ENCODE measurements around the gene CEP295NL.
A peak's percentile ranks its signal among the peaks of the same experiment; 100 is the strongest.
"Not testable (repeated sequence)": the region's sequence is repeated elsewhere in the genome, so short reads cannot be mapped to it uniquely, and the experiment has no call there.

CEP295NL gene

DNA sequence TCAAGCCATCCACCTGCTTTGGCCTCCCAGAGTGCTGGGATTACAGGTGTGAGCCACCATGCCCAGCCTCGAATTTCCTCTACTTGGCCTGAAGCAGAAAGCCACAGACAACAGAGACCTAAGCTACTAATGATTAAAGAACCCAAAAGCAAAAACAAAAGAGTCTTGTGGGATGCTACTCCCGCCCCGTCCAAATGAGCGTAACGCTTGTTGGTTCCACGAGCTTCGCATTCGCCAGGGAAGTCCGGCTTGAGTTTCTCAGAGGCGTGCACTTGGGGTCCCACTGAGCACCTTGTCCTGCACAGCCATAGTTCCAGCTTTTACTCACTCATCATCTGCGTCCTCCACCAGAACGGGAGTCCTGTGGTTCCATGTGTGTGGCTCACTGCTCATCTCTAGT is 16.0 kb downstream of the CEP295NL start:
- no peak for DNase-seq (ENCODE audit: low spot score)

- DNase-seq (ENCODE audit: low spot score): no peak
These were observed 17.0 kb downstream of the CEP295NL start for GRCh38 chr17:78885956-78886355.

- no peak for DNase-seq (ENCODE audit: low spot score)
These were observed 17.9 kb downstream of the CEP295NL start for GRCh38 chr17:78884876-78885667.

- DNase-seq (ENCODE audit: low spot score): no peak
These were observed 18.7 kb downstream of the CEP295NL start for GRCh38 chr17:78884148-78884825.

DNA sequence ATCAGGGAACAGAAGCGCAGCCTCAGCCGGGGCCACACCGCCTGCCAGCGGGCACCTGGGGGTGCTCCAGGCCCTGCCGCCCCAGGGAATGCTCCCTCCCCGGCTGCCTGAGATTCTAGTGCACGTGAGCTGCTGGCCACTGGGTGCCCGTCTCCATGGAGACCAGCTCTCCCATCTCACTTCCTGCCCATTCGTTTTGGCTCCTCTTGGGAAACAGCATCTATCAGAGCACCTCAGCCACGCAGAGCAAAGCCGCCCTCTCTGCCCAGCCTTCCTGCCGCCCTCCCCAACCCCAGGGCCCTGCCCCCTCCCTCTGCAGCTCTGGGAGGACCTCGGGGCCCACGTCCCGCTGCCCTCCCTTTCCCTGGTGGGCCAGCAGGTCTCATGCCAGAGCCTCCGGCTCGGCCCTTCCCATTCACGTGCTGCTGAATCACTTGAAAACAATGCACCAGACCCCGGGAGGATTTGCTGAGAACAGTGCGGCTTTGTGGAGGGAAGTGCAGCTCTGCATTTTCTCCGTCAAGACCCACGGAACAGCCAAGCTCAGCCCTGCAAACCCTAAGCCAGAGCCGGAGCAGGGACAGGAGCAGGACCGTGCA is 19.4 kb downstream of the CEP295NL start:
- no peak for DNase-seq (ENCODE audit: low spot score)

- DNase-seq (ENCODE audit: low spot score): no peak
These were observed 19.9 kb downstream of the CEP295NL start for GRCh38 chr17:78883089-78883532.

GRCh38 chr17:78882540-78883088 is 20.4 kb downstream of the CEP295NL start:
- no peak for DNase-seq (ENCODE audit: low spot score)

DNA sequence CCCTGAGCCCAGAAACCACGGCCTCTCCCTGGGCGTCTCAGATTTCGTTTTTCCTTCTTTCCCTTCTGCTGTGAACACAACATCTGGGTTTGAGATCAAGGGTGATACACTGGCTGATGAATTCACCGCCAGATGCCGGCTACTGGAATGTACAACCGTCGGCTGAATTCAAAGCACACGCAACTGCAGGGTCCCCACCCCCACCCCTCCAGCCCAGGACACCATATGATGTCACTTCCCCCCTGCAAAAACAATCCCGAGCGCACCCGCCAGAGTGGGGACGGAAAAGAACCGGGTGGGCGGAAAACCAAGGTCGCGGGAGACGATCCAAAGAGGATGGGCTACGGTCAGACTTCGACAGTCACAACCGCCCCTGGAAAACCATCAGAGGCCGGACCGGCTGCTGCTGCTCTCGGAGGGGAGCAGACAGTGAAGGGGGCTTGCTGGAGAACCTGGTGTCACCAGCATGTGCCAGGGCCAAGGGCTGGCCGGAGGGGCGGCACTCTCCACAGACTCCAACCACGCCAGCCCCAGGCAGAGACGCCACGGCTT is 23.3 kb downstream of the CEP295NL start:
- DNase-seq (ENCODE audit: low spot score): peak; percentile 28

GRCh38 chr17:78878871-78879527 is 24.0 kb downstream of the CEP295NL start:
- no peak for DNase-seq (ENCODE audit: low spot score)

- DNase-seq (ENCODE audit: low spot score): no peak
These were observed 24.7 kb downstream of the CEP295NL start for GRCh38 chr17:78878261-78878660.

GRCh38 chr17:78876954-78877517 is 26.0 kb downstream of the CEP295NL start:
- not testable (repeated sequence) for DNase-seq (ENCODE audit: low spot score)

DNA sequence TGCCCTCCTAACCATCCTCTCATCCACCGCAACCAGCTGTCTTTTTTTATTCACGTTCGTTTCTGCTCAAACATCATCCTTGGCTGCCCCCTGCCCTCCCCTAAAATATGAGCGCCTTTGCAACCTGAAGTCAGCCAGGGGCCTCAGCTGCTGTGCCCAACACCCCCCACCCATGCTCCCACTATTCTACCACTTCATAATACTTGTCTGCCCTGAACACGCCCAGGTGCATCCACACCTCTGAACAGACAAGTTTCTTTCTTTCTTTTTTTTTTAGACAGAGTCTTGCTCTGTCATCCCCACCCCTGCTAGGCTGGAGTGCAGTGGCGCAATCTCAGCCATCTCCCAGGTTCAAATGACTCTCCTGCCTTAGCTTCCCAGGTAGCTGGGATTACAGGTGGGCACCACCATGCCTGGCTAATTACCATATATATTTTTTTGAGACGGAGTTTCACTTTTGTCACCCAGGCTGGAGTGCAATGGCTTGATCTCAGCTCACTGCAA is 26.9 kb downstream of the CEP295NL start:
- no peak for DNase-seq (ENCODE audit: low spot score)

GRCh38 chr17:78875363-78876093 is 27.5 kb downstream of the CEP295NL start:
- no peak for DNase-seq (ENCODE audit: low spot score)

GRCh38 chr17:78873519-78874340 is 29.3 kb downstream of the CEP295NL start:
- no peak for DNase-seq (ENCODE audit: low spot score)

DNA sequence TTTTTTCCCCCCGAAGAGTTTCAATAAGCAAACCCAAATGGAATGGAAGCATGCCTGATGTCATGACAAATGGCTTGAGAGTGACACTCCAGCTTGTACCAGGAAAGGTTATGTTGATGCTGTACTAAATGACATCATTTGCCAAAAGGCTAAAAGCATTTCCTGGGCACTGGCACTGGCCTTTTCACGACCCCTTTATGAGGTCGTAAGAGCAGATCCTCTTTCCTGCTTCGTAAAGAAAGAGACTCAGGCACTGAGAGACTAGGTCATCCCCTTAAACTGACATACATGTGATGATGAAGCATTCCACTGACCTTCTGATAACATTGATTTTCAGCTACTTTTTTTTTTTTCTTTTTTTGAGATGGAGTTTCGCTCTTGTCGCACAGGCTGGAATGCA is 30.5 kb downstream of the CEP295NL start:
- DNase-seq (ENCODE audit: low spot score): no peak

GRCh38 chr17:78870621-78871020 is 32.4 kb downstream of the CEP295NL start:
- DNase-seq (ENCODE audit: low spot score): no peak

DNA sequence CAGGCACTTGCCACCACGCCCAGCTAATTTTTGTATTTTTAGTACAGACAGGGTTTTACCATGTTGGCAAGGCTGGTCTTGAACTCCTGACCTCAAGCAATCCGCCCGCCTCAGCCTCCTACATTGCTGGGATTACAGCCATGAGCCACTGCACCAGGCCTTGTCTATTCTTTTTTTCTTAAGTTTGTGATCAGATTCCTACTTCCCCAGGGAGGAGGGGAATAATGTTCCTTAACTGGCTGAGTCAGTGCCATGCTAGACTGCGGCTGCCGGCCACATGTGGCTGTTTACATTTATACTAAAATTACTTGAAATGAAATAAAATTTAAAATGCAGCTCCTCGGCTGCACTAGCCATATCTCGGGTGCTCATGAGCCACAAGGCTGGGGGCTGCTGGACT is 34.6 kb downstream of the CEP295NL start:
- DNase-seq (ENCODE audit: low spot score): no peak

DNA sequence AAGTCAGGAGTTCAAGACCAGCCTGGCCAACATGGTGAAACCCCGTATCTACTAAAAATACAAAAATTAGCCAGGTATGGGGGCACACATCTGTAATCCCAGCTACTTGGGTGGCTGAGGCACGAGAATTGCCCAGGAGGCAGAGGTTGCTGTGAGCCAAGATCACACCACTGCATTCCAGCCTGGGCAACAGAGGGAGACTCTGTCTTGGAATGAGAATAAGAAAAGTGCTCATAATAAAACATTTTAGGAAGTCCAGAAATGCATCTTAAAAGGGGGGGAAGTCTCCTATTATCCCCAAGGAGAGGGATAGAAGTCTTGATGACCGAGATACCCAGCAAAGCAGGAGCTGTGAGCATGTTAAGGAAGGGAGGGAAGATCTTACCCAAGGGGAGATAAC is 36.0 kb downstream of the CEP295NL start:
- DNase-seq (ENCODE audit: low spot score): not testable (repeated sequence)

DNA sequence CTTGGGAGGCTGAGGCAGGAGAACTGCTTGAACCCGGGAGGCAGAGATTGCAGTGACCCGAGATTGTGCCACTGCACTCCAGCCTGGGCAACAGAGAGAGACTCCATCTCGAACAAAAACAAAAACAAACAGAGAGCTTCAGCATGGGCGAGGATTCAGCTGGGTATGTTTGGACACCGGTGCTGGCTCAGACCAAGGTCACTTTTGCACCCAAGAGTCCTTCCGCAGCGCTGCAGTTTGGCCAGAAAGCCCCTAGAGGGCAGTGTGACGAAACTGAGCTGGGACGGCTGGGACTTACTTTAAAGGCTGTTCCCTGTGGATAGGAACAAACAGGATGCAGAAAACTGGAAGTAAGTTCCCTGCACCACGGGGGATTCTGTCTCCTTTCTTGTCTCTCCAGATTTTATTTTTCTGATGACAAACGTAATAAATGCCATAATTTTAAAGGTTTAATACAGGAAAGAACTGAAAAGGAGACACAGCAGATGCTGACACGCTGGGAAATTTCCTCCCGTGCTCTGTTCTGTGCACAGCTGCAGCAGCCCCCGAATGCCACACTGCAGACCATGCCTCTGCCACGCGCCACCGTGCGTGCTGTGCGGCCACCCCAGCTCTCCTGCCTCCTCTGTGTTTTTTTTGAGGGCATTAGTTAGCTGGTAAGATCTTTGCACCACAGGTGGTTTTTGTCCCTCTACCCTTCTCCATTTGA is 37.2 kb downstream of the CEP295NL start:
- peak; percentile 53 for DNase-seq (ENCODE audit: low spot score)
